OCI-LY3 (cell line): Measurements from ENCODE around the gene PAGE2B.
"Not testable (repeated sequence)": the region's sequence is repeated elsewhere in the genome, so short reads cannot be mapped to it uniquely, and the experiment has no call there.

Experiments
- H2AFZ ChIP-seq: fragments of 200-600, 300-600 bp; shearing (Covaris generic); 2 replicates; pipeline ENCODE4 v1.6.0; 2014; ENCODE audit warnings: antibody characterized with exemption, low read depth, low read length
- H3K27ac ChIP-seq: fragments of 200-600, 300-600 bp; sonication (generic); 2 replicates; pipeline ENCODE4 v1.5.1; 2014; ENCODE audit warnings: mild to moderate bottlenecking, low read length, moderate library complexity, mixed read lengths
- H3K27me3 ChIP-seq: fragments of 200-600, 300-600 bp; sonication (generic); 2 replicates; pipeline ENCODE4 v1.6.1; 2014; ENCODE audit warnings: low read depth, low read length, mixed read lengths
- H3K36me3 ChIP-seq: fragments of 200-600, 300-600 bp; sonication (generic); replicated peaks from 2 replicates; pipeline ENCODE3; 2014; ENCODE audit warnings: low read depth, low read length, mixed read lengths
- H3K4me1 ChIP-seq: fragments of 300-600, 200-600 bp; sonication (generic); 2 replicates; pipeline ENCODE4 v1.6.1; 2014; ENCODE audit warnings: low read length, mixed read lengths
- H3K4me2 ChIP-seq: fragments of 200-600, 300-600 bp; sonication (generic); 2 replicates; pipeline ENCODE4 v1.6.1; 2014; ENCODE audit warnings: low read length, mixed read lengths
- H3K4me3 ChIP-seq: fragments of 300-600, 200-600 bp; sonication (generic); 2 replicates; pipeline ENCODE4 v1.5.1; 2014; ENCODE audit warnings: antibody characterized with exemption, mild to moderate bottlenecking, low read length, moderate library complexity
- H3K79me2 ChIP-seq: fragments of 300-600, 200-600 bp; shearing (Covaris generic); 2 replicates; pipeline ENCODE4 v1.6.1; 2014; ENCODE audit warnings: mild to moderate bottlenecking, low read length, mixed read lengths
- H3K9ac ChIP-seq: fragments of 300-600, 200-600 bp; shearing (Covaris generic); 2 replicates; pipeline ENCODE4 v1.6.0; 2014; ENCODE audit warnings: mild to moderate bottlenecking, low read length, moderate library complexity
- H3K9me3 ChIP-seq: fragments of 200-600, 300-600 bp; shearing (Covaris generic); 2 replicates; pipeline ENCODE4 v1.6.1; 2014; ENCODE audit warnings: low read length, mixed read lengths; ENCODE audit not compliant: insufficient read depth
- H4K20me1 ChIP-seq: fragments of 200-600, 300-600 bp; sonication (generic); 2 replicates; pipeline ENCODE4 v1.6.1; 2016; ENCODE audit warnings: low read length, mixed read lengths; ENCODE audit not compliant: insufficient read depth
- EZH2phosphoT487 ChIP-seq: fragments of 200-600 bp; shearing (Covaris generic); IDR thresholded peaks from 2 replicates; pipeline ENCODE4 v1.6.1; 2018; ENCODE audit warnings: antibody characterized with exemption, mixed run types, low read depth
- TF ChIP-seq, protein P1 (sequence below): fragments of 200-600, 300-600 bp; sonication (generic); IDR thresholded peaks from 2 replicates; pipeline ENCODE4 v1.5.1; 2014; ENCODE audit warnings: antibody characterized with exemption, low read length, low read depth

Gene PAGE2B

DNA sequence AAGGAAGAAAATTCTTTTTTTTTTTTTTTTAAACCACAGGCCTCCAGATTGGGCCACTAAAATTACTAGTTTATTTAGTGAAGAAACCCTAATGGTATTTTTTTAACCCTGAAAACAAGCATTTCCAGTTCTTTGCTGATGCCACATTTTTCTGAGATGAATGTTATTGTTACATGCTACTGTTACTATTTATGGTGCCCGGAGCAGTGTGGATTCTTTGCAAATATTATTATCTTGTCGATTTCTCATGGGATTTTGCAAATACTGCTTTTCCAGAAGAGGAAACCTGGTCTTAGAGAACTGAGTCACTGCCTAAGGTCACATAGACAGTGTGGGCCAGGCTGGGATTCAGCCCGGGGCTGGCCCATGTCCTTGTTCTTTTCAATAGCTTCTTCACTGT lies 35.4 kb upstream of the PAGE2B start:
- TF ChIP-seq, protein P1, sequence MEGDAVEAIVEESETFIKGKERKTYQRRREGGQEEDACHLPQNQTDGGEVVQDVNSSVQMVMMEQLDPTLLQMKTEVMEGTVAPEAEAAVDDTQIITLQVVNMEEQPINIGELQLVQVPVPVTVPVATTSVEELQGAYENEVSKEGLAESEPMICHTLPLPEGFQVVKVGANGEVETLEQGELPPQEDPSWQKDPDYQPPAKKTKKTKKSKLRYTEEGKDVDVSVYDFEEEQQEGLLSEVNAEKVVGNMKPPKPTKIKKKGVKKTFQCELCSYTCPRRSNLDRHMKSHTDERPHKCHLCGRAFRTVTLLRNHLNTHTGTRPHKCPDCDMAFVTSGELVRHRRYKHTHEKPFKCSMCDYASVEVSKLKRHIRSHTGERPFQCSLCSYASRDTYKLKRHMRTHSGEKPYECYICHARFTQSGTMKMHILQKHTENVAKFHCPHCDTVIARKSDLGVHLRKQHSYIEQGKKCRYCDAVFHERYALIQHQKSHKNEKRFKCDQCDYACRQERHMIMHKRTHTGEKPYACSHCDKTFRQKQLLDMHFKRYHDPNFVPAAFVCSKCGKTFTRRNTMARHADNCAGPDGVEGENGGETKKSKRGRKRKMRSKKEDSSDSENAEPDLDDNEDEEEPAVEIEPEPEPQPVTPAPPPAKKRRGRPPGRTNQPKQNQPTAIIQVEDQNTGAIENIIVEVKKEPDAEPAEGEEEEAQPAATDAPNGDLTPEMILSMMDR: no peak
- TF ChIP-seq EZH2phosphoT487: no peak
- Histone ChIP-seq H3K4me3 (no peak overlapping the region), H4K20me1 (no peaks in the 10 kb centered on the region), H3K36me3 (no peaks in the 10 kb centered on the region), H3K4me1 (no peaks in the 10 kb centered on the region), H3K4me2 (no peak overlapping the region), H3K9ac (no peak overlapping the region), H3K27ac (no peak overlapping the region), H3K9me3 (no peaks in the 10 kb centered on the region), H3K79me2 (no peaks in the 10 kb centered on the region), H2AFZ (no peak overlapping the region), H3K27me3 (no peaks in the 10 kb centered on the region)

GRCh38 chrX:55041514-55041913 lies 33.3 kb upstream of the PAGE2B start:
- H3K27me3 ChIP-seq: no peaks in the 10 kb centered on the region
- no peaks in the 10 kb centered on the region for H3K79me2 ChIP-seq
- H2AFZ ChIP-seq: no peak overlapping the region
- TF ChIP-seq EZH2phosphoT487: no peak
- TF ChIP-seq, protein P1: no peak
- no peaks in the 10 kb centered on the region for H3K9me3 ChIP-seq
- no peaks in the 10 kb centered on the region for H4K20me1 ChIP-seq
- no peaks in the 10 kb centered on the region for H3K36me3 ChIP-seq
- H3K4me2 ChIP-seq: no peak overlapping the region
- no peak overlapping the region for H3K27ac ChIP-seq
- no peak overlapping the region for H3K9ac ChIP-seq
- H3K4me1 ChIP-seq: no peaks in the 10 kb centered on the region
- H3K4me3 ChIP-seq: no peak overlapping the region

DNA sequence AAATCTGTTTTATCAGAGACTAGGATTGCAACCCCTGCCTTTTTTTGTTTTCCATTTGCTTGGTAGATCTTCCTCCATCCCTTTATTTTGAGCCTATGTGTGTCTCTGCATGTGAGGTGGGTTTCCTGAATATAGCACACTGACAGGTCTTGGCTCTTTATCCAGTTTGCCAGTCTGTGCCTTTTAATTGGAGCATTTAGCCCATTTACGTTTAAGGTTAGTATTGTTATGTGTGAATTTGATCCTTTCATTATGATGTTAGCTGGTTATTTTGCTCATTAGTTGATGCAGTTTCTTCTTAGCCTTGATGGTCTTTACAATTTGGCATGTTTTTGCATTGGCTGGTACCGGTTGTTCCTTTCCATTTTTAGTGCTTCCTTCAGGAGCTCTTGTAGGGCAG lies 24.2 kb upstream of the PAGE2B start:
- H3K79me2 ChIP-seq, H2AFZ ChIP-seq, H4K20me1 ChIP-seq, H3K36me3 ChIP-seq, H3K27me3 ChIP-seq, H3K9ac ChIP-seq, H3K9me3 ChIP-seq, H3K4me3 ChIP-seq, H3K4me1 ChIP-seq, H3K27ac ChIP-seq, H3K4me2 ChIP-seq: not testable (repeated sequence)

DNA sequence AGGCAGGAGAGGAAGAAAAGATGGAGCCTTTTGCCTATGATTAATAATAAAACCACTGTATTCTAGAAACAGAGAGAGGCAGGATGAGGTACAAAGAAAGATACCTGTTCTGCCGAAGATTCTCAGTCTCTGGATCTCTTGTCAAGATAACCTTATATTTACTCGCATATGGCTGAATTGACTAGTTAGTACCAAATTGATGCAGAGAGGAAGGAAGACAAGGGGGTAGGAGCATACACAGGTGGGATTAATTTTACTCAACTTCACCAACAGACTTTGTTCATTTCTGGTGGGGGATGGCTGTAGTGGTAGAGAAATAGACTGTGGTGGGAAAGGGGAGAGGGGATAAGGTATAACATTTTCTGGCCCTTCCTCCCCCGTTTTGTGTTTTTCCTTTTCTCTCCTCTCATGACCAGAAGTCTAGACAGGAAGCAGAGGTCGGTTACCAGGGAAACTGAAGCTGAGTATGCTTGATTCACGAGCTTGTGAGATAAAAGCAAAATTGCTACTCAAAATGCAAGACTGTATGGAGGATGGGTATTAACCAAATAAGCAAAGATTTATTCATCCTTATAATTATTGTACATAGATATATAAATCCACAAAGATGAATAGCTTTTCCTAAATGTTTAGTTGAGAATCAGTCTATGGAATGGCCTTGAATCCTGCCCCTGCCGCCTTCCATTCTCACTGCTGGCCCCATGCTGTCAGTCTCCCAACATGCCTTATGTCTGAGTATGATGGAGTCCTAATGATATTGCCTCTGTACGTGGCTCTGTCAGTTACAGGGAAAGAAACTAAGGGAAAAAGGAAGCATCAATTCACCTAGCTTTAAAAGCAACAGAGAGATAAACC lies 17.8 kb upstream of the PAGE2B start:
- peak overlapping the region; percentile 47 for H3K4me2 ChIP-seq
- no peaks in the 10 kb centered on the region for H3K27me3 ChIP-seq
- no peak overlapping the region for H3K9ac ChIP-seq
- TF ChIP-seq, protein P1: no peak
- no peak for TF ChIP-seq EZH2phosphoT487
- H4K20me1 ChIP-seq: no peaks in the 10 kb centered on the region
- no peaks in the 10 kb centered on the region for H3K9me3 ChIP-seq
- no peaks in the 10 kb centered on the region for H3K79me2 ChIP-seq
- H3K36me3 ChIP-seq: no peaks in the 10 kb centered on the region
- no peak overlapping the region for H3K27ac ChIP-seq
- H3K4me3 ChIP-seq: peak overlapping the region; percentile 41
- H3K4me1 ChIP-seq: no peaks in the 10 kb centered on the region
- peak overlapping the region; percentile 79 for H2AFZ ChIP-seq
